ENCODE measurements around the gene C3orf18.

The C3orf18 gene

GRCh38 chr3:50580683-50581458, 13.3 kb upstream of the C3orf18 start:
- DNase-seq (ENCODE audit: low read depth): no peak

DNA sequence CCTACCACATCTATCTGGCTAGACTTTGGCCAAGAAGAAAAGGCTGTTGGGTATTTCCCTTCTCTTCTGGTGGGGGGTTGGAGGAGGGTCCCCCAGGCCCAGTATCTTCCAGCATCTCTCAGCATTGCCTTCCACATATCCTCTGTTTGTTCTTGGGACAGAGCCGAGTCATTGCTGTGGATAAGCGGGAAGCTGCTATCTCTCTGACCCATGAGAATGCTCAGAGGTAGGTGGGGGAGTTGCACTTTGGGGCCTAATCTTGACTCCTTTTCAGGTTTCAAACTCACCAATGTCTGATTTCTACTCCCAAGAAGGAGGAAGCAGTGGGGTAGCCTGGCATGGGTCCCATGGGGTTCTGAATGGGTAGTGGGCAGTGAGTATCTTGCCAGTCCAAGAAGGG, 9.8 kb upstream of the C3orf18 start:
- DNase-seq (ENCODE audit: low read depth): no peak

DNA sequence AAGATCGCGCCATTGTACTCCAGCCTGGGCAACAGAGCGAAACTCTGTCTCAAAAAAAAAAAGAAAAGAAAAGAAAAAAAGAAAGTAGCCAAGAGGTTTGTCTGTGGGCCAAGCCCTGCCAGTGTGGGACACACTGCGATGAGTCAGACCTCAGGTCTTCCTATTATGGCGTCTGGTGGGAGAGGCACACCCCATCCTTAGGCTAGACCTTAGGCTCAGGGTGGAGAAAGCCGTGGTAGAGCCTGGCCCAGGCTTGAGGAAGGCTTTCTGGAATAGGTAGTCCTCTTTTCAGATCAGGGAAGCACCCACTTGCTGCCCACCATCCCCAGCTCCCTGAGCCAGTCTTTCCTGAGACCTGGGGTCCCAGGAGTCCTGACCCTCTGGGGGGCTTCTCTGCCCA, 7.8 kb upstream of the C3orf18 start:
- no peak for DNase-seq (ENCODE audit: low read depth)

GRCh38 chr3:50574444-50574831, 6.9 kb upstream of the C3orf18 start:
- DNase-seq (ENCODE audit: low read depth): no peak

DNA sequence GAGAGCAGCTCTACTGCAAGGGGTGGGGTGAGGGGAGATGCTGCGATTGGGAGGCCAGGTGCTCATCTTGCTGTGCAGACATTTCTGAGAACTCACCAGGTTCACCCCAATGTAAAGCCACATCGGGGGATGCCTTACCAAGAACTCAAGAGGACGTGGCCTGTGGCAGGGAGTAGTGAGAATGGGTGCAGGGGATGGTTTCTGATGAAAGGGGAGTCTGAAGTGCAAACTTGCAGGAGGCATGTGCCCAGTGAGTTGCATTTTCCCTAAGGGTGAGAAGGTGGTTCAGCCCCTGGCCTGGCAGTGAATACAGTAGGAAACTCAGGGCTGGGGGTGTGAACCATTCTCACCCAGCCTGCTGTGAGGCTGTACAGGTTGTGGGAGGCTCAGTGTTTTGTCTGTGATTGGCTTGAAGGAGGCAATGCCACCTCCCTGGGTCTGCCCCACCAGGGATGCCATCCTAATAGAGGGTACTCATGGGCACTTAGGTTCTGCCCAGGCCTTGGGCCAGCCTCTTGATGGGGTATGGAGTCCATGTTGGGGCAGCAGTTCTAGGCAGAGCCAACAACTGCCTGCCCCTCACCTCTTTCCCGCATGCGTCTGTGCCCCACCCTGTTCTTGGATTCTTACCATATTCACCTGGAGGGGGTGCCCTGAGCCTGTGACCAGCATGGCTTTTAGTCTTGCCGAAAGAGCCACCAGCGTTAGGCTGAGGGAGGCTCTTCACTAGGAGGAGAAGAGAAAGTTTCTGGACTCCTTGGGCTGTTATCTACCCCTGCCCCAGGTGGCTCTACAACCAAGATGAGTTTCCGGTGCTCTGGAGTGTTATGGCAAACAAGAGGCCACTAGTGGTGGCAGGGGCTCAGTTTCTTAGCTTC, 6.3 kb upstream of the C3orf18 start:
- DNase-seq (ENCODE audit: low read depth): no peak

GRCh38 chr3:50572801-50573371, 5.3 kb upstream of the C3orf18 start:
- DNase-seq (ENCODE audit: low read depth): no peak

- DNase-seq (ENCODE audit: low read depth): peak; percentile 47
Observed at GRCh38 chr3:50572158-50572557, 4.6 kb upstream of the C3orf18 start.

DNA sequence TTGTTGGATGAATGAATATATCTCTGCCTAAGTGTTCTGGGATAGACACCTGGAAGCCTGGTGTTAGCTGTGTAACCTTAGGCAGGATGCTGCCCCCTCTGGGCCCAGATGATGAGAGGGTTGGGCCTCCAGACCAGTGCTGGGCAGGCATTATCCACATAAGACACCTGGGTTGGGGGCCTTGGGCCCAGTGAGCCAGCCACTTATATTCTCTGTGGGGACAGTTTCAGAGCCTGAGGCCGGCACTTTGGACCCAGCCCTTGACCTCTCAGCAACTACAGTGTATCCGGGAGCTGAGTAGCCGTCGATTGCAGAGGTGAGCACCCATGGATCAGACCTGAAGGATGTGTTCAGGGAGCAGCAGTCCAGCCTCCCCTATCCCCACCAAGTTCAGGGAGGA, 3.9 kb upstream of the C3orf18 start:
- no peak for DNase-seq (ENCODE audit: low read depth)

- no peak for DNase-seq (ENCODE audit: low read depth)
Observed at GRCh38 chr3:50570508-50571279, 3.1 kb upstream of the C3orf18 start.

DNA sequence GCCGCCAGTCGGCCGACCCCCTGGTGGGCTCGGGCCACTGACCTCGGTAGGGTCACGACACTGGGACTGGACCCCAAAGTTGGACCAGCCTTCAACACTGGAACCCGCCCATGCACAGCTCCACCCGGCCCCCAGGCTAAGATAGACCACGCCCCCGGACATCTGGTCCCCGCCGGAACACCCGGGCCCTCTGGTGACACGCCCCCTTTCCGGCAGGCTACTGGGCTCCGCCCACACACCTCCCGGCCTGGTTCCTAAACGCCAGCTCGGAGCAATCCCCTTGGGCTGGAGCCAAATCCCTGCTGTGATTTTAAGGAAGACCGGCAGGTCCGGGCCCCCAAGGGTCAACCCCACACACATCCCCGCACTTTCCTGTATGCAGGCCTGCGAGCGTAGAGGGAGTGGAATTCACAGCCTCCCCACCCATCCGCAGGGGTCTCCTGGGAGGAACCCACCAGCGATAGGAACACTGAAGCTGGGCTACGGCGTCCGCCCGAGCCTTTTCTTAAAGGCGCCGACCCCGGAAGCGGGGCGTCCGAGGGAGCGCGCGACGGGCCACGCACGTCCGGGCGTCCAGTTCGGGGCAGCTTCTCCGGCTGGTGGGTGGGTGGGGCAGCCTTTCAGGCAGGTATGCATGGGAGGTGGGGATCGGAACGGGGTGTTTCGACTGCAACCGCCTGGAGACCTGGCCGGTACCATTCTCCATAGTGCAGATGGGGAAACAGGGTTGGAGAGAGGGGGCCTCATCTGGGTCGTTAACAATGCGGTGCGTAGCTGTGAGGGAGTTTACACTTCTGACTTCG, 1.6 kb upstream of the C3orf18 start, which contains the start of gene HEMK1:
TSS of gene HEMK1 (plus strand) at position 576 of the 803 bp plus-strand sequence. CDS start 1,583 bp downstream, outside the sequence.
- DNase-seq (ENCODE audit: low read depth): peak; percentile 89

GRCh38 chr3:50567011-50567385, 549 bp downstream of the C3orf18 start:
- DNase-seq (ENCODE audit: low read depth): no peak

DNA sequence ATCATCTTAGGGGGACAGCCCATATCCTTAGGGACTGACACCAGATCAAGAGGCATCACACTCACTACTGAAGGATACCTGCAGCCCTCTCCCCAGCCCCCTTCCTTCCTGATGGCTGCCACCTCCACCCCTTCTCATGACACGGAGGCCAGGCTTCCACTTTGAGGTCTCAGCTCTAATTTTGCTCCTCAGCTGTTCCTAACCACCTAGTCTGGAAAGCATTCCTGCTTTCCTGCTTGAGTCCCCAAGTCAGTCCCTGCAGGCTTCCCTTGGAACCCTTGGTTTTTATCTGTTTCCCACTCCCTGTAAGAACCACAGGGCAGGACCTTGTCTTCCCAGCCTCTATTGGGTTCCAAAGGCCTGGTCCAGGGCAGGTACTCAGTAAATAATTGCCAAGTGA, 3.2 kb downstream of the C3orf18 start:
- DNase-seq (ENCODE audit: low read depth): no peak

DNA sequence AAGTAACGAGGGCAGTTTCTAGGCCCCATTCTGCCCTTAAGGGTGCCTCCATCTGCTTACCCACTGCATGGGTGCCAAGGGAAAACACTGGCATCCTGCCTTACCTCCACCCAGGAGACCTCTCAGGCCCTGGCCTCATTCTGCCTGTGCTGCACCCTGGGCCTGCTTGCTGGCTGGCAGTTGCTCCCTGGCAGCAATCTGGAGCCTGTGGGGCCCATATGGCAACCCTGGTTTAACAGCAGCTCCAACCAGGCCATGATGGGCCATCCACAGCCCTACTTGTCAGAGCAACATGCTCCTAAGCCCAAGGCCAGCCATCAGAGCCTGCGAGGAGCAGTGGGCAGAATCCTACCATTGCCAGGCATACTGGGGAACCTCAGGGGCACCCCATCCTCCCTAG, 3.7 kb downstream of the C3orf18 start:
- no peak for DNase-seq (ENCODE audit: low read depth)

- DNase-seq (ENCODE audit: low read depth): peak; percentile 73
Observed at GRCh38 chr3:50562861-50563260, 4.7 kb downstream of the C3orf18 start.

GRCh38 chr3:50559702-50560101, 7.8 kb downstream of the C3orf18 start:
- DNase-seq (ENCODE audit: low read depth): no peak

GRCh38 chr3:50557915-50558314, 9.6 kb downstream of the C3orf18 start:
- DNase-seq (ENCODE audit: low read depth): no peak

GRCh38 chr3:50557106-50557505, 10.4 kb downstream of the C3orf18 start:
- DNase-seq (ENCODE audit: low read depth): no peak

DNA sequence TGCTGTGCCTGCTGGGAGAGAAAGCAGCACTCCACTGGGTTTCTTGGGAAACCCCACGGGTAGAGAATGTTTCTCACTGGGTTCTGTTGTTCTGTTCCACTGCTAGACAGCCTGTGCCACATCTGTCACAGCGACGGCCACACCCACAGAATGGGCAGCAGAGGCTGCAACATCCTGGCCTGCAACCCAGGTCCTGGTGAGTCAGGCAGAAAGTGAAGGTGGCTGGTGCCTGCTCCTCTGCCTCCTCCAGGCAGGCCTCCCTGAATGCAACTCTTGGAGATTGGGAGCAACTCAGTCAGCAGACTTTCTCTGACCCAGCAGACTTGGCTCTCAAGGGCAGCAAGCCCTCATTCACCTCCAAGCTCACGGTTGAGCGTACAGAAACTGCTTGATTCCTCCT, 13.0 kb downstream of the C3orf18 start:
- DNase-seq (ENCODE audit: low read depth): no peak

DNA sequence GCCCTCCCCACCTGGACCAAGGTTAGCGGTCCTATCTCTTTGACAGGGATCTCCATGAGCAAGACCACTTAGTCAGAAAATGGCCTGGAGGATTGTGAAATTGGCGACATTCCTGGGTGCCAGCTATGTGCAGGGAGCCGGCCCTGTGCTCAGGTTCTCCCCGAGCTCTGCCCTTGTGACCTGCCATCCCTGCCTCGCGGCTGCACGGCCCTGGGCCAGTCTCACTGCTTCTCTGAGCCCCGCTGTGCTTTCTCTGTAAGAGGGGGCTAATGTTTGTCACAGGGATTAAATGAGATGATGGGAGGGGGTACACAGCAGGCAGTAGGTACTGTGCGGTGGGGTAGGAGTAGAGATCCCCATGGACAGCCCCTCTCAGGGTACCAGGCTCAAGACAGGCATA, 14.9 kb downstream of the C3orf18 start:
- DNase-seq (ENCODE audit: low read depth): no peak

- no peak for DNase-seq (ENCODE audit: low read depth)
Observed at GRCh38 chr3:50551681-50552435, 15.7 kb downstream of the C3orf18 start.

Measured in amniotic epithelial cell (primary cell).